PC-9 (cell line): Measurements from ENCODE around the gene ZER1.

Source experiments
- EZH2 ChIP-seq: fragments of 200-600 bp; sonication (generic); IDR thresholded peaks from 2 replicates; pipeline ENCODE4 v1.8.0; 2017; ENCODE audit warnings: antibody characterized with exemption, low read depth
- TF ChIP-seq, protein P1 (sequence below): fragments of 200-600 bp; sonication (generic); conservative IDR thresholded peaks from 2 replicates; pipeline ENCODE4 v1.6.1; 2017; ENCODE audit warnings: mixed run types, antibody characterized with exemption, mild to moderate bottlenecking, moderate library complexity

DNA sequence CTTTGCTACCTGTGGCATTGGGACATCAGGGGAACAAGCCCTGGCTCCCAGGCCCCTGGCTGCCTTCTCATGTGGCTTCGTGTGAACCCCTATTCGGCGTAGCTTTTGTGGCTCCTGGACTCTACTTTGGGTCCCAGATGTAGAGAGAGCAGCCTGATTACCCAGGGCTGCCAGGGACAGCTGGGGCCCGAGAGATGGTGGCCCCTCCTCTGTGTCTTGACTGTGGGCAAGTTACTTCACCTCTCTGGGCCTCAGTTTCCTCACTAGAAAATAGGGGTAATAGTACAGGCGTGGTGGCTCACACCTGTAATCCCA lies 67.4 kb downstream of the ZER1 start:
- TF ChIP-seq, protein P1, sequence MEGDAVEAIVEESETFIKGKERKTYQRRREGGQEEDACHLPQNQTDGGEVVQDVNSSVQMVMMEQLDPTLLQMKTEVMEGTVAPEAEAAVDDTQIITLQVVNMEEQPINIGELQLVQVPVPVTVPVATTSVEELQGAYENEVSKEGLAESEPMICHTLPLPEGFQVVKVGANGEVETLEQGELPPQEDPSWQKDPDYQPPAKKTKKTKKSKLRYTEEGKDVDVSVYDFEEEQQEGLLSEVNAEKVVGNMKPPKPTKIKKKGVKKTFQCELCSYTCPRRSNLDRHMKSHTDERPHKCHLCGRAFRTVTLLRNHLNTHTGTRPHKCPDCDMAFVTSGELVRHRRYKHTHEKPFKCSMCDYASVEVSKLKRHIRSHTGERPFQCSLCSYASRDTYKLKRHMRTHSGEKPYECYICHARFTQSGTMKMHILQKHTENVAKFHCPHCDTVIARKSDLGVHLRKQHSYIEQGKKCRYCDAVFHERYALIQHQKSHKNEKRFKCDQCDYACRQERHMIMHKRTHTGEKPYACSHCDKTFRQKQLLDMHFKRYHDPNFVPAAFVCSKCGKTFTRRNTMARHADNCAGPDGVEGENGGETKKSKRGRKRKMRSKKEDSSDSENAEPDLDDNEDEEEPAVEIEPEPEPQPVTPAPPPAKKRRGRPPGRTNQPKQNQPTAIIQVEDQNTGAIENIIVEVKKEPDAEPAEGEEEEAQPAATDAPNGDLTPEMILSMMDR, result no peak
- TF ChIP-seq EZH2, result no peak
